Urinary bladder (tissue), 4 donors: ENCODE data around the gene FAM78B. TPM values are rescaled to one million over a fixed set of nuclear protein-coding genes. Genes with fewer than 3 reads are reported as not detected.

Experiments used
- DNase-seq: peaks from one replicate; pipeline ENCODE4 v3.0.0-alpha.2; 2015; ENCODE audit errors: extremely low spot score
- H3K27ac ChIP-seq: one replicate; pipeline ENCODE4 v1.5.1; 2013; ENCODE audit warnings: low read depth, mild to moderate bottlenecking, moderate library complexity
- H3K36me3 ChIP-seq: one replicate; pipeline ENCODE4 v1.6.1; 2013; ENCODE audit warnings: mild to moderate bottlenecking, moderate library complexity; ENCODE audit not compliant: insufficient read depth
- H3K4me1 ChIP-seq: one replicate; pipeline ENCODE4 v1.6.1; 2013; ENCODE audit warnings: mild to moderate bottlenecking, moderate library complexity; ENCODE audit not compliant: insufficient read depth
- H3K4me3 ChIP-seq: one replicate; pipeline ENCODE4 v1.5.1; 2013; ENCODE audit warnings: low read depth, low read length
- WGBS: extraction: QIAGEN DNeasy Blood & Tissue Kit; methylation state at CpG from one replicate; pipeline ENCODE4 v1.1.7; 2013; 5-methylcytosine and 5-hydroxymethylcytosine counted together
- polyA plus RNA-seq: library from polyadenylated mRNA; stranded (reverse); fragments of 200-250 nt; gene quantifications from one replicate; pipeline ENCODE4 v1.2.3, GENCODE V29; 2013
- small RNA-seq: library from RNA; depleted of rRNA; stranded (forward); fragments of <200 nt; gene quantifications from one replicate; pipeline ENCODE3, GENCODE V24; 2014
- total RNA-seq: library from RNA; depleted of rRNA; stranded (reverse); fragments of >200 nt; gene quantifications from one replicate; pipeline ENCODE4 v1.2.3, GENCODE V29; 2014
- donor health status: healthy with polysubstance abuse.
- donor health status: healthy.

FAM78B gene
- total and polyA plus RNA-seq, 2 donors, result 1.1 to 1.4 TPM

DNA sequence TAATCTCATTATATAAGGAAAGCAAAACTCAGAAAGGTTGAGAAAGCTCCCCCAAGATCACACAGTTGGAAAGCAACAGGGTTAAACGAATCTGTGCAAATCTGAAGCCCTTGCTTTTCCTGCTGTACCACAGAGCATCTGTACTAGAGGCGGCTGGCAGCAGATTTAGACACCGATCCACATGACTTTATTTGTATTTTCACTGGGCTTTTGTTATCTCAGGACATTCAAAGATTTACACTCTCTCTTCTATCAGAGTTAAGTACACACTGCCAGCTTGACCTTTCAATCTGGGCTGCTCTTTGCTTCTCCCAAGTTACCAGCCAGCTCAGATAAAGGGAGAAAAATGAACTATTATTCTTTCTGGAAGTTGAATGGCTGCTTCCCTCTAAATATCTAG, 146.6 kb downstream of the FAM78B start:
- WGBS, result 26% methylated on average over 3 of the region's 3 CpGs
- Histone ChIP-seq H3K27ac (no peak overlapping the region), H3K4me1 (no peaks in the 10 kb centered on the region), H3K4me3 (no peak overlapping the region), H3K36me3 (no peaks in the 10 kb centered on the region)
- DNase-seq, result no peak

Small RNA genes lying within 50 kb of the gene (small RNA-seq; reads per million reads assigned to genes)
- gene MIR921, result not detected
- gene RNA5SP64, result not detected
